ENCODE results near the gene MRPL52. TPM values are rescaled to one million over a fixed set of nuclear protein-coding genes. Genes with fewer than 3 reads are reported as not detected.
"Not testable (repeated sequence)": the region's sequence is repeated elsewhere in the genome, so short reads cannot be mapped to it uniquely, and the experiment has no call there.

Gene MRPL52
- total RNA-seq, 4 donors from 2014 or later = 24.8 to 230 (median 41.4) TPM

DNA sequence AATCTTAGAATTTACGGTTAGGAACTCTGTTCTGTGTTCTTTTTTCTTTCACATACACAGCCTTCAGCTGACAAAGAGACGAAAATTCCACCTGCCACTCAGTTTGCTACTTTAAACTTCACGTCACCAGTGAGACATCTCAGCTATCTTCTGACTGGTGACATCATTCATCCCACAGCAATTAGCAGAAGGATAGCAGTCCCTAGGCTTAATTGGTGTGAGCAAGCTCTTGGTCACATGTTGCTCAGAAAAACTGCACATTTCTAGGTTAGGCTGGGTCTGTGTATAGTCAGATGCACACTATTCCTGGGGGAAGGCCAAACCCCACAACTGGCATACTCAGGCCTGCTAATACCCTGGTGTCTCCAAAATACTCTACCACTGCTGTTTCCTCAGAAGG, 38.4 kb upstream of the MRPL52 start:
- 53 to 62% methylated on average over 3 of the region's 3 CpGs for WGBS, 2 donors
- TF ChIP-seq CTCF (IDR thresholded peaks at IDR 0.05) = no peak
- TF ChIP-seq POLR2A (IDR thresholded peaks at IDR 0.05) = no peak
- intact Hi-C loops (cut with DNase I; ENCODE audit: low total_unique reads) = no loop called here
- DNase-seq (ENCODE audit: low spot score in 2 of 2) = no peak
- H3K4me3 ChIP-seq (ENCODE audit: low read depth, poor library complexity, severe bottlenecking) = no peak overlapping the region

- 88 to 90% methylated on average over 2 of the region's 2 CpGs for WGBS, 2 donors
Measured at GRCh38 chr14:22792158-22792557, 37.5 kb upstream of the MRPL52 start.

GRCh38 chr14:22793550-22793949, 36.1 kb upstream of the MRPL52 start:
- WGBS, 2 donors = 82 to 89% methylated on average over 5 of the region's 5 CpGs
- DNase-seq (ENCODE audit: low spot score in 2 of 2); intact Hi-C loops (cut with DNase I; ENCODE audit: low total_unique reads); H3K4me3 ChIP-seq (ENCODE audit: low read depth, poor library complexity, severe bottlenecking): not testable (repeated sequence)

More at GRCh38 chr14:22792158-22792557, 37.5 kb upstream of the MRPL52 start:
- TF ChIP-seq POLR2A (IDR thresholded peaks at IDR 0.05) (no peak), CTCF (IDR thresholded peaks at IDR 0.05) (no peak)
- H3K4me3 ChIP-seq (ENCODE audit: low read depth, poor library complexity, severe bottlenecking) = no peak overlapping the region
- intact Hi-C loops (cut with DNase I; ENCODE audit: low total_unique reads) = no loop called here
- DNase-seq (ENCODE audit: low spot score in 2 of 2) = no peak

DNA sequence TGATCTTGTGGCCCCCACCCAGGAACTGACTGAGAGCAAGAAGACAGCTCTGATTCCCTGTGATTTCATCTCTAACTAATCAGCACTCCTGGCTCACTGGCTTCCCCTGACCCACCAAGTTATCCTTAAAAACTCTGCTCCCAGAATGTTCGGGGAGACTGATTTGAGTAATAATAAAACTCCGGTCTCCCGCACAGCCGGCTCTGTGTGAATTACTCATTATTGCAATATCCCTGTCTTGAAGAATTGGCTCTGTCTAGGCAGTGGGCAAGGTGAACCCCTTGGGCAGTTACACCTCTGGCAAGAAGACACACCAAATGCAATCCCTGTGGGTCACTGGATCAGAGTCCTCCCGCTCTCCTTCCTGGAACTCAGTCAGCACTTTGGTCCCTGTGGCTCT, 35.7 kb upstream of the MRPL52 start:
- WGBS, 2 donors = 73% methylated on average over 5 of the region's 5 CpGs
- intact Hi-C loops (cut with DNase I; ENCODE audit: low total_unique reads) = no loop called here
- H3K4me3 ChIP-seq (ENCODE audit: low read depth, poor library complexity, severe bottlenecking) = no peak overlapping the region
- TF ChIP-seq POLR2A (IDR thresholded peaks at IDR 0.05) (no peak), CTCF (IDR thresholded peaks at IDR 0.05) (no peak)
- no peak for DNase-seq (ENCODE audit: low spot score in 2 of 2)

DNA sequence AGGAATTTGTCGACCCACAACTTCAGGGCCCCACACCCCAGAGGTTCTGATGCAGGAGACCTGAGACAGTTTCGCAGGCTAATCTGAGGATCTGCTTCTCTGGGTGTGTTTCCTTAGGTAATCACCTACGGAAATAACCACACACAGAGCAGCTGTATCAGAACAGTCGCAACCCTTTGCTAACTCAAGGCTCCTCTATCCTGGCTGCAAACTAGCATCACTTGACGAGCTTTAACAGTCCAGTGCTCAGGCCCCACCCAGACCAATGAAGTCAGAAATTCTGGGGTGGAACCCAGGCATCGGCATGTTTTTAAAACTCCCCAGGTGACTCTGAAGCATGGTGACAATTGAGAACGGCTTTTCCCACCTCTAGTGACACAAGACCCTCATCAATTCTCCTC, 35.1 kb upstream of the MRPL52 start:
- WGBS, 2 donors = 82 to 85% methylated on average over 7 of the region's 7 CpGs
- no peak for DNase-seq (ENCODE audit: low spot score in 2 of 2)
- TF ChIP-seq CTCF (IDR thresholded peaks at IDR 0.05) (no peak), POLR2A (IDR thresholded peaks at IDR 0.05) (no peak)
- H3K4me3 ChIP-seq (ENCODE audit: low read depth, poor library complexity, severe bottlenecking) = no peak overlapping the region
- intact Hi-C loops (cut with DNase I; ENCODE audit: low total_unique reads) = no loop called here

- intact Hi-C loops (cut with DNase I; ENCODE audit: low total_unique reads) = no loop called here
- no peak for DNase-seq (ENCODE audit: low spot score in 2 of 2)
- no peak overlapping the region for H3K4me3 ChIP-seq (ENCODE audit: low read depth, poor library complexity, severe bottlenecking)
- 65 to 67% methylated on average over 5 of the region's 5 CpGs for WGBS, 2 donors
- TF ChIP-seq CTCF (IDR thresholded peaks at IDR 0.05) = no peak
- TF ChIP-seq POLR2A (IDR thresholded peaks at IDR 0.05) = no peak
Measured at GRCh38 chr14:22796087-22796707, 33.5 kb upstream of the MRPL52 start.

Measured in lower leg skin (tissue), 4 donors.